ENCODE data around the gene AACS.

GRCh38 chr12:125191361-125192087 lies 126.3 kb downstream of the AACS start:
- TF ChIP-seq CTCF (IDR thresholded peaks at IDR 0.05) (no peak), POLR2A (IDR thresholded peaks at IDR 0.05) (no peak)

All from esophagus squamous epithelium (tissue), 4 donors.